ENCODE data around the gene HEXIM2.

The HEXIM2 gene

DNA sequence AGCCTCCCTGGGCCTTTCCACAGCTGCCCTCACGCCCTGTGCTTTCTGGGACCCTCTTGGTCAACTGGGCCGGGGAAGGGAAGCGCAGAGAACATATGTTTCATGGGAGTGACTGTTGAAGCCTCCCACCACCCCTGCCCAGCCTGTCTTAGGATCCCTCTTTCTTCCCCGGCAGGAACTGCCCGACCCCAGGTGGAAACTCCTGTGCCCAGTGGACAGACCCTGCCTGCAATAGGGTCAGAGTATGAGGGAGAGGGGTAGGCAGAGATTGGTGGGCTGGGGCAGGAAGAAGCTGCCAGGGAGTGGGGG lies 10.5 kb downstream of the HEXIM2 start:
- TF ChIP-seq, protein P1, sequence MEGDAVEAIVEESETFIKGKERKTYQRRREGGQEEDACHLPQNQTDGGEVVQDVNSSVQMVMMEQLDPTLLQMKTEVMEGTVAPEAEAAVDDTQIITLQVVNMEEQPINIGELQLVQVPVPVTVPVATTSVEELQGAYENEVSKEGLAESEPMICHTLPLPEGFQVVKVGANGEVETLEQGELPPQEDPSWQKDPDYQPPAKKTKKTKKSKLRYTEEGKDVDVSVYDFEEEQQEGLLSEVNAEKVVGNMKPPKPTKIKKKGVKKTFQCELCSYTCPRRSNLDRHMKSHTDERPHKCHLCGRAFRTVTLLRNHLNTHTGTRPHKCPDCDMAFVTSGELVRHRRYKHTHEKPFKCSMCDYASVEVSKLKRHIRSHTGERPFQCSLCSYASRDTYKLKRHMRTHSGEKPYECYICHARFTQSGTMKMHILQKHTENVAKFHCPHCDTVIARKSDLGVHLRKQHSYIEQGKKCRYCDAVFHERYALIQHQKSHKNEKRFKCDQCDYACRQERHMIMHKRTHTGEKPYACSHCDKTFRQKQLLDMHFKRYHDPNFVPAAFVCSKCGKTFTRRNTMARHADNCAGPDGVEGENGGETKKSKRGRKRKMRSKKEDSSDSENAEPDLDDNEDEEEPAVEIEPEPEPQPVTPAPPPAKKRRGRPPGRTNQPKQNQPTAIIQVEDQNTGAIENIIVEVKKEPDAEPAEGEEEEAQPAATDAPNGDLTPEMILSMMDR (IDR thresholded peaks at IDR 0.05; ENCODE audit: low read depth, low read length, missing control alignments) = no peak
- no peak overlapping the region for H3K4me3 ChIP-seq (ENCODE audit: low read depth, low read length)
- DNase-seq (ENCODE audit: low read depth) = no peak

DNA sequence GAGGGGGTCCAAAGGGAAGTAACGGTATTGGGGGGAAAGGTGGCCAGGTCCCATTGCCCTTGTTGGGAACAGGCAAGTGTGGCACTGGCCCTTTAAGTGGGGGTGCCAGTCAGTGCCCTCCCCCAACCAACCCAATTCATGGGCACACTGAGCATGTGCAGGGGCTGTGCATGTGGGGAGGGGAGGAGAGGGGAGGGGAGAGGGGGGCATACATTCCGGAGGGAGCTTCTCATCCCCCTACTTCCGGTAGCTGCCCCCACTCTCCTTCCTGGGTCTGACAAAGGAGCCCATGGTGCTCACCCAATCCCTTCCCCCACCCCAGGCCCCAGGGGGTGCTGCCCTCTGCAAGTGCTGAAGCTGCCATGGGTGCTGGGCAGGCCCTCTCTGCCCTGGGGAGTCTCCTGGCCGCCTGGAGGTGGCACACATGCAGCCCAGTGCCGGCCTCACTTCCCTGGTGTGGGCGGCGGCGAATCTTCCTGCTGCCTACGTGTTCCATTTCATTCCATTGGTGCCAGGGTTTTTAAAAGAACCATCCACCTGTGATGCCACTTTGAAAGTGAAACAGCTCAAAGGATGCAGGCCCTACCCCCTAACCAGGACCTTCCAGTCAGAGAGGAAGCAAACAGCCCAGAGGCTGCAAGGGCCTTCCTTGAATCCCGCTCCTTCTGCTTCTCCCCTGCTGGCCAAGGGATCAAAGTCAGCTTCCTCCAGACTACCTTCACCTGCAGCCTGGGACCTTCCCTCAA lies 11.0 kb downstream of the HEXIM2 start:
- TF ChIP-seq, protein P1 (IDR thresholded peaks at IDR 0.05; ENCODE audit: low read depth, low read length, missing control alignments) = peak; percentile 10
- peak overlapping the region; percentile 31 for H3K4me3 ChIP-seq (ENCODE audit: low read depth, low read length)
- no peak for DNase-seq (ENCODE audit: low read depth)

DNA sequence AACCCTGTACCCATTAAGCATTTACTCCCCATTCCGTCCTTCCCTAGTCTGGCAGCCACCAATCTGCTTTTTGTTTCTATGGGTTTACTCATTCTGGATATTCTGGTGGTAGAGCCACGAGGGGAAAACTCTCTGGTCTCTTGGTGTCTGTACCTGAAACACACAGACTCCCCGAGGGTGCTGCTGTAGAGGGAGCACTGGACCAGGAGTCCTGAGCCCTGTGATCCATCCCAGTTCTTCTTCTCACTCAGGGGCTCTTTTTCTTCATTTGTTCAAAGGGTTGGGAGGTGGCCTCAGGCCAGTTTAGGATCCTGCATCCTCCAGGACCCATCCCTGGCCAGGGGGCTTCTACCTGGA lies 14.1 kb downstream of the HEXIM2 start:
- no peak for DNase-seq (ENCODE audit: low read depth)
- no peak overlapping the region for H3K4me3 ChIP-seq (ENCODE audit: low read depth, low read length)
- TF ChIP-seq, protein P1 (IDR thresholded peaks at IDR 0.05; ENCODE audit: low read depth, low read length, missing control alignments) = no peak

DNA sequence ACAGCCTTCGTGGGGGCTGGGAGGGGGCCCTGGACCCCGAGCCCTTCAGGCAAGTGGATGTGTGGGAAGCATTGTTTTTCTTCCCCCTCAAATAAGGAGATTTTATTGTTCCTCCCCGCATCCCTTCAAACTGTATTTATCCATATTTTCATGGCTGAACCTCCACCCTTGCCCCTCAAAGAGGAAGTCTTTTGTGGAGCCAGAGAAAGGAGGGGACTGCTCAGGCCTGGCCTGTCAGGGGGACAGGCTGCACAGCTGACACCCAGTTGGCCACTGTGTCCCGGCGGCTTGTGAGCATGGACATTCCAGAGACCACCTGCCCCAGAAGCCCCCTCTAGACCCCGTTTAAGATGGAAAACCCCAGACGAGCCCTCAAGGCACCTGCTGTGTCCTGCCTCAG lies 15.9 kb downstream of the HEXIM2 start:
- H3K4me3 ChIP-seq (ENCODE audit: low read depth, low read length) = no peak overlapping the region
- TF ChIP-seq, protein P1 (IDR thresholded peaks at IDR 0.05; ENCODE audit: low read depth, low read length, missing control alignments) = no peak

DNA sequence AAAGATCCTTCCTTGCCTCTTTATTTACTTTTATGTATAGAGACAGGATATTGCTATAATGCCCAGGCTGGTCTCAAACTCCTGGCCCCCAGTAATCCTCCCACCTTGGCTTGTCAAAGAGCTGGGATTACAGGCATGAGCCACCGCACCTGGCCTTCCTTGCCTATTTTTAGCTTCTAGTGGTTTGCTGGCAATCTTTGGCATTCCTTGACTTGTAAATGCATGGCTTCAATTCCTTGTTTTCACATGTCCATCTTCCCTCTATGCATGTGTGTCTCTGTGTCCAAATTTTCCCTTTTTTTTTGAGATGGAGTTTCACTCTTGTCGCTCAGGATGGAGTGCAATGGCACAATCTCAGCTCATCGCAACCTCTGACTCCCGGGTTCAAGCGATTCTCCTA lies 22.5 kb downstream of the HEXIM2 start:
- DNase-seq (ENCODE audit: low read depth) = no peak
- TF ChIP-seq, protein P1 (IDR thresholded peaks at IDR 0.05; ENCODE audit: low read depth, low read length, missing control alignments) = no peak
- no peak overlapping the region for H3K4me3 ChIP-seq (ENCODE audit: low read depth, low read length)

More for the DNA sequence above, 15.9 kb downstream of the HEXIM2 start:
- no peak for DNase-seq (ENCODE audit: low read depth)

DNA sequence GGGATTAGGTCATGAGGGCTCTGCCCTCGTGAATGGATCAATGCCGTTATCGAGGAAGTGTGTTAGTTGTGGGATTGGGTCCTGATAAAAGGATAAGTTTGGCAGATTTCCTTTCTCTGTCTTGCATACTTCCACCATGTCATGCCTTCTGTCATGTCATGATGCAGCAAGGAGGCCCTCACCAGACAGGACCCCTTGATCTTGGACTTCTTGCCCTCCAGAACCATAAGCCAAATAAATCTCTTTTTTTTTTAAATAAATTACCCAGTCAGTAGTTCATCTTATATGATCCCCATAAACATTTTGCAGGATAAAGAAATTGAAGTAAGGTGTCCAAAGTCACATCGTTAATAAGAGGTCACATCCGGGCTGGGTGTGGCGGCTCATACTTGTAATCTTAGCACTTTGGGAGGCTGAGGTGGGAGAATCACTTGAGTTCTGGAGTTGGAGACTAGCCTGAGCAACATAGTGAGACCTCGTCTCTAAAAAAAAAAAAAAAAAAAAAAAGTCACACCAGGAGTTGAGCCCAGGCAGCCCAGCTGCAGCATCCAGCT lies 25.2 kb downstream of the HEXIM2 start:
- TF ChIP-seq, protein P1 (IDR thresholded peaks at IDR 0.05; ENCODE audit: low read depth, low read length, missing control alignments) = no peak

DNA sequence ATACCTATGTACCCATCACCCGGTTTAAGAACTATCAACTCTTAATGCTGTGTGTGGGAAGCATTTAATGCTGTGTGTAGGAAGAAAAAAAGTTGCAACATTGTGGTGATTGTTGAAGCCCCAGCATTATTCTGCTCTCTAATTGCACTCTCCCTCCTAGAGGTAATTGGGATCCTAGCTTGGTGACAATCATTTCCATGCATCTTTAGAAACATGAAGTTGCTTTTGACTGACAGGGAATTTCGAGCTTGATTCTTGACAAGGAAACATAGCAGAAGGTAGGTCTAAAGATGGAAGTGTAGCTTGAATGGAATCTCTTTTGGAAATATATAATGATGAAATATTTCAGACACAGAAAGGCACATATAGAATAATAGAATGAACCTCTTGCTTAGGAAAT lies 27.3 kb downstream of the HEXIM2 start:
- DNase-seq (ENCODE audit: low read depth) = no peak
- TF ChIP-seq, protein P1 (IDR thresholded peaks at IDR 0.05; ENCODE audit: low read depth, low read length, missing control alignments) = no peak
- H3K4me3 ChIP-seq (ENCODE audit: low read depth, low read length) = no peak overlapping the region

More for the DNA sequence above, 25.2 kb downstream of the HEXIM2 start:
- H3K4me3 ChIP-seq (ENCODE audit: low read depth, low read length) = no peak overlapping the region
- no peak for DNase-seq (ENCODE audit: low read depth)
